IMR-90 (cell line): ENCODE data around the gene CDKAL1. TPM values are rescaled to one million over a fixed set of nuclear protein-coding genes. Genes with fewer than 3 reads are reported as not detected.
A peak's percentile ranks its signal among the peaks of the same experiment; 100 is the strongest.

Source experiments
- ATAC-seq: fragments of 200-7000 bp; cut with Tn5 transposase; 2 replicates; pipeline ENCODE4 v1.9.1; 2020; ENCODE audit warnings: low read depth, mild to moderate bottlenecking, moderate library complexity
- BruUV-seq: library from RNA; stranded (reverse); fragments of 400-500 nt; replicated peaks from 2 replicates; lab custom pipeline; 2021; lab: Mats Ljungman, UMichigan
- CTCF ChIA-PET: fragments of 300-600 bp; formaldehyde crosslinking; extraction: SDS; loops from one replicate; lab custom pipeline; 2021; ENCODE audit warnings: antibody characterized with exemption; lab: Yijun Ruan, JAX
- POLR2A ChIA-PET: fragments of 300-600 bp; sonication (Branson Sonifier 250); formaldehyde crosslinking; loops from one replicate; lab custom pipeline; 2022; ENCODE audit warnings: antibody characterized with exemption; ENCODE audit not compliant: unreplicated experiment; lab: Charles Lee
- DNase-seq: peaks from one replicate; pipeline ENCODE4 v3.0.0; 2013
- H2AFZ ChIP-seq: replicated peaks from 2 replicates; pipeline ENCODE3; 2013; ENCODE audit warnings: low read length, mild to moderate bottlenecking; ENCODE audit not compliant: poor library complexity
- H2AK5ac ChIP-seq: 2 replicates; pipeline ENCODE4 v1.6.1; 2013; ENCODE audit warnings: low read depth, low read length, inconsistent platforms
- H2AK9ac ChIP-seq: replicated peaks from 2 replicates; pipeline ENCODE3; 2013; ENCODE audit warnings: mild to moderate bottlenecking, low read depth, low read length, moderate library complexity; ENCODE audit not compliant: poor library complexity
- H2BK120ac ChIP-seq: 2 replicates; pipeline ENCODE4 v1.6.1; 2013; ENCODE audit warnings: low read depth, low read length, inconsistent platforms
- H2BK15ac ChIP-seq: 3 replicates; pipeline ENCODE4 v1.6.1; 2013; ENCODE audit warnings: low read depth, low read length, inconsistent platforms
- H2BK20ac ChIP-seq: 2 replicates; pipeline ENCODE4 v1.6.1; 2013; ENCODE audit warnings: low read depth, mild to moderate bottlenecking, inconsistent platforms, low read length, moderate library complexity
- H2BK5ac ChIP-seq: 2 replicates; pipeline ENCODE4 v1.6.1; 2013; ENCODE audit warnings: mild to moderate bottlenecking, low read depth, low read length, inconsistent platforms; ENCODE audit not compliant: poor library complexity, severe bottlenecking
- H3K14ac ChIP-seq: replicated peaks from 2 replicates; pipeline ENCODE4 v1.6.1; 2013; ENCODE audit warnings: low read depth, low read length, inconsistent platforms
- H3K18ac ChIP-seq: 2 replicates; pipeline ENCODE4 v1.6.1; 2013; ENCODE audit warnings: low read depth, low read length, control low read depth
- H3K23ac ChIP-seq: 2 replicates; pipeline ENCODE4 v1.6.1; 2013; ENCODE audit warnings: low read depth, low read length, inconsistent platforms
- H3K27ac ChIP-seq: 2 replicates; pipeline ENCODE4 v1.5.1; 2013; ENCODE audit warnings: mild to moderate bottlenecking, control low read depth, low read length; ENCODE audit not compliant: insufficient read depth
- H3K27me3 ChIP-seq: 2 replicates; pipeline ENCODE4 v1.6.1; 2013; ENCODE audit warnings: low read length; ENCODE audit not compliant: control insufficient read depth, insufficient read depth
- H3K36me3 ChIP-seq: 2 replicates; pipeline ENCODE4 v1.6.1; 2013; ENCODE audit warnings: low read length, mixed read lengths; ENCODE audit not compliant: control insufficient read depth, insufficient read depth
- H3K4ac ChIP-seq: 2 replicates; pipeline ENCODE4 v1.6.1; 2013; ENCODE audit warnings: low read depth, low read length, inconsistent platforms
- H3K4me1 ChIP-seq: 2 replicates; pipeline ENCODE4 v1.6.1; 2013; ENCODE audit warnings: low read length, mixed read lengths; ENCODE audit not compliant: control insufficient read depth, insufficient read depth
- H3K4me2 ChIP-seq: 2 replicates; pipeline ENCODE4 v1.6.1; 2013; ENCODE audit warnings: low read depth, mild to moderate bottlenecking, control low read depth, low read length, moderate library complexity
- H3K4me3 ChIP-seq: 2 replicates; pipeline ENCODE4 v1.5.1; 2013; ENCODE audit warnings: low read depth, mild to moderate bottlenecking, control low read depth, low read length, moderate library complexity; ENCODE audit not compliant: insufficient read depth
- H3K56ac ChIP-seq: 2 replicates; pipeline ENCODE4 v1.6.1; 2013; ENCODE audit warnings: low read length, inconsistent platforms; ENCODE audit not compliant: insufficient read depth; ENCODE audit errors: extremely low read depth
- H3K79me1 ChIP-seq, 2 experiments: 2 replicates each; pipeline ENCODE4 v1.6.1; 2013; ENCODE audit warnings: low read length in 2 of 2, inconsistent platforms in 1 of 2, low read depth in 1 of 2
- H3K9ac ChIP-seq: 2 replicates; pipeline ENCODE4 v1.6.1; 2013; ENCODE audit warnings: low read depth, low read length, control low read depth
- H3K9me1 ChIP-seq: 2 replicates; pipeline ENCODE4 v1.6.1; 2013; ENCODE audit warnings: low read length, inconsistent platforms; ENCODE audit not compliant: insufficient read depth
- H3K9me3 ChIP-seq: 2 replicates; pipeline ENCODE4 v1.6.1; 2013; ENCODE audit warnings: low read length; ENCODE audit not compliant: control insufficient read depth, insufficient read depth
- H4K20me1 ChIP-seq: 2 replicates; pipeline ENCODE4 v1.6.1; 2013; ENCODE audit warnings: low read length, inconsistent platforms; ENCODE audit not compliant: insufficient read depth
- H4K5ac ChIP-seq: 2 replicates; pipeline ENCODE4 v1.6.1; 2013; ENCODE audit warnings: mild to moderate bottlenecking, low read depth, low read length, control low read depth
- H4K8ac ChIP-seq, 2 experiments: 2 replicates each; pipeline ENCODE4 v1.6.1; 2013; ENCODE audit warnings: low read depth in 2 of 2, low read length in 2 of 2, control low read depth in 1 of 2, inconsistent platforms in 1 of 2
- H4K91ac ChIP-seq: 2 replicates; pipeline ENCODE4 v1.6.1; 2013; ENCODE audit warnings: low read depth, low read length, inconsistent platforms; ENCODE audit not compliant: insufficient read depth
- BHLHE40 ChIP-seq: fragments of 150-350 bp; IDR thresholded peaks from 2 replicates; pipeline ENCODE4 v1.6.1; 2016; ENCODE audit warnings: mild to moderate bottlenecking, low read depth, low read length
- CEBPB ChIP-seq: IDR thresholded peaks from 2 replicates; pipeline ENCODE4 v1.6.1; 2012; ENCODE audit warnings: low read depth, low read length, improper control_type of control experiment
- CHD1 ChIP-seq: IDR thresholded peaks from 2 replicates; pipeline ENCODE4 v1.6.1; 2012; ENCODE audit warnings: low read depth, low read length, improper control_type of control experiment
- FOS ChIP-seq: fragments of 150-350 bp; IDR thresholded peaks from 2 replicates; pipeline ENCODE4 v1.6.1; 2016; ENCODE audit warnings: low read depth, low read length
- MAFK ChIP-seq: IDR thresholded peaks from 2 replicates; pipeline ENCODE4 v1.6.1; 2012; ENCODE audit warnings: low read depth, low read length, improper control_type of control experiment
- MAZ ChIP-seq: IDR thresholded peaks from 2 replicates; pipeline ENCODE4 v1.6.1; 2012; ENCODE audit warnings: low read depth, mild to moderate bottlenecking, low read length, improper control_type of control experiment, moderate library complexity, borderline replicate concordance
- MXI1 ChIP-seq: IDR thresholded peaks from 2 replicates; pipeline ENCODE4 v1.6.1; 2012; ENCODE audit warnings: low read depth, mild to moderate bottlenecking, low read length, moderate library complexity, borderline replicate concordance
- NFE2L2 ChIP-seq: fragments of 150-350 bp; IDR thresholded peaks from 2 replicates; pipeline ENCODE4 v1.6.1; 2016; ENCODE audit warnings: low read depth, mild to moderate bottlenecking, low read length
- POLR2A ChIP-seq: IDR thresholded peaks from 2 replicates; pipeline ENCODE4 v1.6.1; 2012; ENCODE audit warnings: mild to moderate bottlenecking, low read depth, low read length
- RAD21 ChIP-seq: IDR thresholded peaks from 2 replicates; pipeline ENCODE4 v1.6.1; 2012; ENCODE audit warnings: low read length, improper control_type of control experiment
- RCOR1 ChIP-seq: IDR thresholded peaks from 2 replicates; pipeline ENCODE4 v1.6.1; 2012; ENCODE audit warnings: mild to moderate bottlenecking, low read length, improper control_type of control experiment; ENCODE audit not compliant: insufficient replicate concordance
- RFX5 ChIP-seq: IDR thresholded peaks from 2 replicates; pipeline ENCODE4 v1.8.0; 2012; ENCODE audit warnings: low read depth, mild to moderate bottlenecking, low read length, moderate library complexity
- SMC3 ChIP-seq: fragments of 150-350 bp; IDR thresholded peaks from 2 replicates; pipeline ENCODE4 v1.6.1; 2016; ENCODE audit warnings: low read depth, mild to moderate bottlenecking, antibody characterized with exemption, low read length, moderate library complexity
- WGBS, 2 experiments: methylation state at CpG; one replicate each; pipeline versions ENCODE4 v1.1.5 to v1.1.7; 2013; ENCODE audit warnings: missing lambda C conversion rate in 2 of 2; ENCODE audit not compliant: insufficient read length in 1 of 2; ENCODE audit errors: extremely low coverage in 2 of 2; 5-methylcytosine and 5-hydroxymethylcytosine counted together
- dilution Hi-C: fragments of 300-500 bp; cut with HindIII; formaldehyde crosslinking; loops from one replicate; pipeline ENCODE4 v1.14.3; 2018; ENCODE audit warnings: low sequenced_read_pairs; ENCODE audit not compliant: unreplicated experiment
- in situ Hi-C: fragments of 300-500 bp; cut with MboI; formaldehyde crosslinking; loops from 3 replicates; pipeline ENCODE4 v1.14.3; 2019; ENCODE audit warnings: low sequenced_read_pairs, inconsistent platforms, mixed read lengths
- intact Hi-C: fragments of 100-400 bp; cut with micrococcal nuclease; formaldehyde crosslinking; loops from 2 replicates; pipeline ENCODE4 v1.10.0; 2022
- polyA plus RNA-seq, 3 experiments: library from polyadenylated mRNA; depleted of rRNA; stranded (reverse); fragments of >200 nt; gene quantifications; 2 replicates each; pipeline ENCODE4 v1.2.3, GENCODE V29; 2012; ENCODE audit warnings: low replicate concordance in 1 of 3
- total RNA-seq: library from RNA; depleted of rRNA; stranded (reverse); fragments of >200 nt; gene quantifications from 2 replicates; pipeline ENCODE4 v1.2.3, GENCODE V29; 2012
- TF ChIP-seq, protein P1 (sequence below): conservative IDR thresholded peaks from 2 replicates; pipeline ENCODE4 v1.5.1; 2012; ENCODE audit warnings: mild to moderate bottlenecking, low read depth, low read length, improper control_type of control experiment
- TF ChIP-seq, protein P2 (sequence below): fragments of 150-350 bp; IDR thresholded peaks from 2 replicates; pipeline ENCODE4 v1.6.1; 2016; ENCODE audit warnings: low read depth, mild to moderate bottlenecking, low read length, moderate library complexity, borderline replicate concordance
- TF ChIP-seq, protein P3 (sequence below): fragments of 150-350 bp; IDR thresholded peaks from 2 replicates; pipeline ENCODE4 v1.6.1; 2017; ENCODE audit warnings: mild to moderate bottlenecking, antibody characterized with exemption, low read length, low read depth

The CDKAL1 gene
- total and polyA plus RNA-seq, 2 of the 4 experiments (the other 2 are of a cell fraction) = 3.7 to 13.1 TPM

DNA sequence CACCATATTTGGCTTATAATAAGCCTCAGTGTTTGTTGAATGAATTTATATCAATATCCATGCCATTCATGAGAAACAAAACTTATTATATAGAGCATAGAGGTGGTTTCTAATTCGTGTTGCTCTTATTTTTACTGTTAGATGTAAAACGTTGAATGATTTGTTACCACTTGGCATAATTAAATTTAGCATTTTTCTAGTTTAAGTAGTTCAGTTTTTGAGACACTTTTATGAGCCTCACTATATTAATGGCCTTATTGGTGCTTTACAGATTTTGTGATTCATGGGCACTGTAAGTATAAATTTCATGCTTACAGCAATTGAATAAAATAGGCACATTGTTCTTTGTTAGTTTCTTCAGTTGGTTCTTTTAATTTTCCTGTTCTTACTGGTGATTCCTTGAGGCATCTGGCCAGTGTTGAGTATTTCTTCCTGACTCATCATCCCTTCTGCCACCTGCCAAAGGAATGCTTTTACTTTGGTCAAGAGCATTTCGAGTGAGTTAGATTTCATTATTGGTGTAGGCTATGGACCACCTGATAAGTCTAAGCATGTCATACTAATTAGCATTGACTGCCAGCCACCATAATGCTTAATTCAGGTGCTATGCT lies 34.8 kb downstream of the CDKAL1 start:
- ChIA-PET POLR2A (no interaction called here), CTCF (no interaction called here)
- H3K14ac ChIP-seq = no peak overlapping the region
- H2BK20ac ChIP-seq = no peak overlapping the region
- DNase-seq (peak; percentile 37), ATAC-seq (no peak)
- no peak overlapping the region for H2AK9ac ChIP-seq
- H4K5ac ChIP-seq = no peak overlapping the region
- H2AFZ ChIP-seq = no peak overlapping the region
- no peaks in the 10 kb centered on the region for H3K9me3 ChIP-seq
- H3K36me3 ChIP-seq = no peaks in the 10 kb centered on the region
- dilution Hi-C loops (no loop called here), in situ Hi-C loops (loop anchor here (25.0 kb wide), 1 partner anchor 1568 kb away; no protein-coding TSS in a partner anchor), intact Hi-C loops (loop anchor here (10.0 kb wide), 2 partner anchors 436 to 1576 kb away; no protein-coding TSS in a partner anchor)
- H3K27ac ChIP-seq = no peak overlapping the region
- no peak overlapping the region for H2BK5ac ChIP-seq
- no peak overlapping the region for H4K91ac ChIP-seq
- H3K9me1 ChIP-seq = no peaks in the 10 kb centered on the region
- H3K4ac ChIP-seq = no peak overlapping the region
- H4K20me1 ChIP-seq = no peaks in the 10 kb centered on the region
- no peak overlapping the region for H3K4me2 ChIP-seq
- no TSS peak for BruUV-seq
- no peak for TF ChIP-seq RFX5
- TF ChIP-seq MAFK = no peak
- TF ChIP-seq, protein P1, sequence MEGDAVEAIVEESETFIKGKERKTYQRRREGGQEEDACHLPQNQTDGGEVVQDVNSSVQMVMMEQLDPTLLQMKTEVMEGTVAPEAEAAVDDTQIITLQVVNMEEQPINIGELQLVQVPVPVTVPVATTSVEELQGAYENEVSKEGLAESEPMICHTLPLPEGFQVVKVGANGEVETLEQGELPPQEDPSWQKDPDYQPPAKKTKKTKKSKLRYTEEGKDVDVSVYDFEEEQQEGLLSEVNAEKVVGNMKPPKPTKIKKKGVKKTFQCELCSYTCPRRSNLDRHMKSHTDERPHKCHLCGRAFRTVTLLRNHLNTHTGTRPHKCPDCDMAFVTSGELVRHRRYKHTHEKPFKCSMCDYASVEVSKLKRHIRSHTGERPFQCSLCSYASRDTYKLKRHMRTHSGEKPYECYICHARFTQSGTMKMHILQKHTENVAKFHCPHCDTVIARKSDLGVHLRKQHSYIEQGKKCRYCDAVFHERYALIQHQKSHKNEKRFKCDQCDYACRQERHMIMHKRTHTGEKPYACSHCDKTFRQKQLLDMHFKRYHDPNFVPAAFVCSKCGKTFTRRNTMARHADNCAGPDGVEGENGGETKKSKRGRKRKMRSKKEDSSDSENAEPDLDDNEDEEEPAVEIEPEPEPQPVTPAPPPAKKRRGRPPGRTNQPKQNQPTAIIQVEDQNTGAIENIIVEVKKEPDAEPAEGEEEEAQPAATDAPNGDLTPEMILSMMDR = no peak
- TF ChIP-seq CEBPB = no peak
- no peak for TF ChIP-seq CHD1
- TF ChIP-seq POLR2A = no peak
- TF ChIP-seq, protein P2, sequence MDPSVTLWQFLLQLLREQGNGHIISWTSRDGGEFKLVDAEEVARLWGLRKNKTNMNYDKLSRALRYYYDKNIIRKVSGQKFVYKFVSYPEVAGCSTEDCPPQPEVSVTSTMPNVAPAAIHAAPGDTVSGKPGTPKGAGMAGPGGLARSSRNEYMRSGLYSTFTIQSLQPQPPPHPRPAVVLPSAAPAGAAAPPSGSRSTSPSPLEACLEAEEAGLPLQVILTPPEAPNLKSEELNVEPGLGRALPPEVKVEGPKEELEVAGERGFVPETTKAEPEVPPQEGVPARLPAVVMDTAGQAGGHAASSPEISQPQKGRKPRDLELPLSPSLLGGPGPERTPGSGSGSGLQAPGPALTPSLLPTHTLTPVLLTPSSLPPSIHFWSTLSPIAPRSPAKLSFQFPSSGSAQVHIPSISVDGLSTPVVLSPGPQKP = no peak
- TF ChIP-seq FOS = no peak
- TF ChIP-seq RAD21 = no peak
- no peak for TF ChIP-seq RCOR1
- TF ChIP-seq, protein P3, sequence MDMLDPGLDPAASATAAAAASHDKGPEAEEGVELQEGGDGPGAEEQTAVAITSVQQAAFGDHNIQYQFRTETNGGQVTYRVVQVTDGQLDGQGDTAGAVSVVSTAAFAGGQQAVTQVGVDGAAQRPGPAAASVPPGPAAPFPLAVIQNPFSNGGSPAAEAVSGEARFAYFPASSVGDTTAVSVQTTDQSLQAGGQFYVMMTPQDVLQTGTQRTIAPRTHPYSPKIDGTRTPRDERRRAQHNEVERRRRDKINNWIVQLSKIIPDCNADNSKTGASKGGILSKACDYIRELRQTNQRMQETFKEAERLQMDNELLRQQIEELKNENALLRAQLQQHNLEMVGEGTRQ = no peak
- TF ChIP-seq NFE2L2 = no peak
- no peak for TF ChIP-seq SMC3
- TF ChIP-seq MAZ = no peak
- no peak for TF ChIP-seq MXI1
- TF ChIP-seq BHLHE40 = no peak
- H2AK5ac ChIP-seq = no peak overlapping the region
- H4K8ac ChIP-seq = no peak overlapping the region
- no peak overlapping the region for H2BK15ac ChIP-seq
- H3K18ac ChIP-seq = no peak overlapping the region
- no peak overlapping the region for H3K4me3 ChIP-seq
- H3K27me3 ChIP-seq = no peaks in the 10 kb centered on the region
- no peak overlapping the region for H3K23ac ChIP-seq
- no peak overlapping the region for H3K56ac ChIP-seq
- no CpG with 5 or more reads among the region's 3 CpGs for WGBS, 2 experiments
- H3K79me1 ChIP-seq = peaks cover 4 to 5% of the 10 kb centered on the region in 2 experiments; a peak in 1 of 4 replicates
- H2BK120ac ChIP-seq = no peak overlapping the region
- no peaks in the 10 kb centered on the region; the same call in 1 of the 2 replicates for H3K4me1 ChIP-seq
- no peak overlapping the region for H3K9ac ChIP-seq
